Measurements from ENCODE around the gene BORCS5. TPM values are rescaled to one million over a fixed set of nuclear protein-coding genes. Genes with fewer than 3 reads are reported as not detected.

Gene BORCS5
- total and polyA plus RNA-seq, 2 of the 8 experiments (the other 6 are each of a cell fraction or from before 2014, with no cell fraction given) = 8.3 to 17.4 TPM

GRCh38 chr12:12379831-12380730 is 23.2 kb downstream of the BORCS5 start (continued):
- TF ChIP-seq RAD21 (IDR thresholded peaks at IDR 0.05 in 1 of 2, conservative IDR thresholded peaks at IDR 0.05 in 1 of 2; ENCODE audit: low read depth in 2 of 2, low read length in 2 of 2) = no peak
